HEK293T (cell line): ENCODE measurements around the gene ZNF212.

Experiments used
- FOXM1 ChIP-seq: fragments of 450-650 bp; IDR thresholded peaks from 2 replicates; pipeline ENCODE4 v1.6.1; 2017; ENCODE audit warnings: mild to moderate bottlenecking, borderline replicate concordance
- NFRKB ChIP-seq: fragments of 450-650 bp; IDR thresholded peaks from 2 replicates; pipeline ENCODE4 v1.6.1; 2016; ENCODE audit warnings: mild to moderate bottlenecking, moderate library complexity

GRCh38 chr7:149195180-149196150, 44.0 kb upstream of the ZNF212 start, which contains the start of gene ZNF282:
- TF ChIP-seq NFRKB (no peak), FOXM1 (peak; percentile 83)
